Gastroesophageal sphincter (tissue), 3 donors: ENCODE results near the gene GOLGA6B.
"Not testable (repeated sequence)": the region's sequence is repeated elsewhere in the genome, so short reads cannot be mapped to it uniquely, and the experiment has no call there.

Source experiments
- EP300 ChIP-seq: sonication (generic); formaldehyde crosslinking; IDR thresholded peaks from one replicate; pipeline ENCODE4 v1.6.1; 2017; ENCODE audit warnings: antibody characterized with exemption, mild to moderate bottlenecking
- POLR2A ChIP-seq, 2 donors: fragments of 450-650 bp; IDR thresholded peaks; one replicate each; pipeline ENCODE4 v1.6.1; 2017; ENCODE audit warnings: antibody characterized with exemption in 2 of 2, mild to moderate bottlenecking in 2 of 2, moderate library complexity in 1 of 2
- TF ChIP-seq, protein P1 (sequence below), 4 experiments: fragments of 200-600 bp in 2 of 4; fragments of 450-650 bp in 2 of 4; sonication (generic) in 1 of 4; IDR thresholded peaks; one replicate each; pipeline ENCODE4 v1.5.1; 2017 to 2019; ENCODE audit warnings: antibody characterized with exemption in 4 of 4, mild to moderate bottlenecking in 2 of 4, moderate library complexity in 2 of 4

DNA sequence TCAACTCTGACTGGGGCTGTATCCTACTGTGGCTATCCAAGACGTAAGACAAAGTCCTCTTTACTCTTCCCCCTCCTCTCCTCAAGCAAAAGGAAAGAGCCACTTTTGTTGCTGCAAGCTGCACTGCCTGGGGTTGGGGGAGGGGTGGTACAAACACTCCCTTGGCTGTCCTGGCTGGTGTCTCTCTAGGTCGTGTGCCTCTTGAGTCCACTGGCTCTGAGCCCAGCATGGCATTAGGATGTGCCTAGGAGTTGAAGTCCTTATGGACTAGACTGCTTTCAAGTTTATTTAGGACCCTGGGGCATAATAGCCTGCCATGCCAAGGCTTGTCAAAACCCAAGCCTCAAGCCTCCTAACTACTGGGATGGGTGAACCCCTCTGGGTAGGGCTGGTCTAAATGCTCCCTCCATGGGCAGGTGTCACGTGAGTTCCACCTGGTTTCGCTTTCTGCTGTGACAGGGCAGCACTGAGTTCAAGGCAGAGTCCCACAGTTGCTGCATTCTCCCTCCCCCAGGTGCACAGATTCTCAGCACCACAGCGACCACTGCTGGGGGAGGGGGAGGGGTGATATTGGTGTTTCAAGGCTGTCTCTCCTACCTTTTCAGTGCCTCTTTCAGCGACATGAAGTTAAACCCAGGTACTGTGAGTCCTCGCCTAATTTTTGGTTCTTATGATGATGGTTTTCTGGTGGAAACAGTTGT is 38.8 kb upstream of the GOLGA6B start:
- not testable (repeated sequence) for TF ChIP-seq EP300; POLR2A (IDR thresholded peaks at IDR 0.05)
- TF ChIP-seq, protein P1, sequence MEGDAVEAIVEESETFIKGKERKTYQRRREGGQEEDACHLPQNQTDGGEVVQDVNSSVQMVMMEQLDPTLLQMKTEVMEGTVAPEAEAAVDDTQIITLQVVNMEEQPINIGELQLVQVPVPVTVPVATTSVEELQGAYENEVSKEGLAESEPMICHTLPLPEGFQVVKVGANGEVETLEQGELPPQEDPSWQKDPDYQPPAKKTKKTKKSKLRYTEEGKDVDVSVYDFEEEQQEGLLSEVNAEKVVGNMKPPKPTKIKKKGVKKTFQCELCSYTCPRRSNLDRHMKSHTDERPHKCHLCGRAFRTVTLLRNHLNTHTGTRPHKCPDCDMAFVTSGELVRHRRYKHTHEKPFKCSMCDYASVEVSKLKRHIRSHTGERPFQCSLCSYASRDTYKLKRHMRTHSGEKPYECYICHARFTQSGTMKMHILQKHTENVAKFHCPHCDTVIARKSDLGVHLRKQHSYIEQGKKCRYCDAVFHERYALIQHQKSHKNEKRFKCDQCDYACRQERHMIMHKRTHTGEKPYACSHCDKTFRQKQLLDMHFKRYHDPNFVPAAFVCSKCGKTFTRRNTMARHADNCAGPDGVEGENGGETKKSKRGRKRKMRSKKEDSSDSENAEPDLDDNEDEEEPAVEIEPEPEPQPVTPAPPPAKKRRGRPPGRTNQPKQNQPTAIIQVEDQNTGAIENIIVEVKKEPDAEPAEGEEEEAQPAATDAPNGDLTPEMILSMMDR (IDR thresholded peaks at IDR 0.05) = not testable (repeated sequence)
